VCaP (cell line): ENCODE data around the gene TARP.

Experiments
- H3K27ac ChIP-seq: fragments of 450-650 bp; 2 replicates; pipeline ENCODE4 v1.5.1; 2017
- CTCF ChIP-seq: fragments of 450-650 bp; conservative IDR thresholded peaks from 2 replicates; pipeline ENCODE4 v1.5.1; 2017; ENCODE audit warnings: mild to moderate bottlenecking, moderate library complexity

Gene TARP

GRCh38 chr7:38300175-38300574 is 26.7 kb upstream of the TARP start:
- TF ChIP-seq CTCF: no peak
- no peak overlapping the region for H3K27ac ChIP-seq

DNA sequence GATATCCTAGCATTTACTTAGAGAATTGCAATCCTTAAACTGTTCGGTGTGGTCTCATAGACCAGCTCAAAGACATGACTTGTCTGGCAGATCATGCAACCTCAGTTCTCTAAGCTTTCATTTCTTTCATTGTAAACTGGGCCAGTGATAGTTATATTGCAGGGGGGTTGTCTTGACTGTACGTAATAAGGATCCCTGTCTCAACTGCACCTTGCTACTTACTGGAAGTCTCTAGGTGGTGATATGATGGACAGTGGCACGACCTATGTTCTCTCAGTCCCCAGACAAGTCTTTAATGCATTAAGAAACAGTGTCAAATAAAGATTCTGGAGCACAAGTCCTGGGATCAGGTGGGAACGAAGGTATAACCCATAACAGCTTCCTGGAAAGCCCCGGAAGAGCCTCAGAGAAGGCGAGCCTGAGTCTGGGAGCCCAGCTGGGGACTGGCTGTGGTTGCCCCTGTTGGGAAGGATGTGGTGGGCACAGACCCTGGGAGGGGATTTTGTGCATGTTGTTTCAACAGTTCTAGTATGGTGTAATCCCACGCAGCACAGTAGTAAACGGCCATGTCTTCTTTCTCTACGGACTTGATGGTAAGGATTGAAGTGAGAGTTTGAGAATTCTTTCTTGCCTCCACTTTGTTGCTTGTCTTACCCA is 26.0 kb upstream of the TARP start:
- TF ChIP-seq CTCF: no peak
- no peak overlapping the region for H3K27ac ChIP-seq

GRCh38 chr7:38296059-38296857 is 22.8 kb upstream of the TARP start:
- H3K27ac ChIP-seq: peak overlapping the region; percentile 21
- TF ChIP-seq CTCF: no peak

DNA sequence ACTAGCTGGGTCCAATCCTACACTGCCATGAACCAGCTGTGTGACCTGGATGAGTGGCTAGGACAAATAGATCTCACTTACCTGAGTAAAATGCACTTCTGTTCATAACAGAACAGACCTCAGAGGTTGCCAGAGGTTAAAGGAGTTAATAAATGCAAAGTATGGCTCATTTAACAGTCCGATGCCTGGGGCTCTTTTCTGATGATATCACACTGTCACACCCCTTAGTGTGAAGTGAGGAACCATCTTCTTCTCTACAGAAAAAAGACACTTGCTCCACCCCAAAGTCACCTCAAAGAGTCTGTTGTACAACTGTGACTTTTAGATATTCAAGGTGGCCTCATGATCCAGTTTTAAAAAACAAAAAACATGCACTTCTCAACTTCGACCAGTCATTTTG is 21.5 kb upstream of the TARP start:
- peak overlapping the region; percentile 21; the same call in 1 of the 2 replicates for H3K27ac ChIP-seq
- TF ChIP-seq CTCF: no peak

DNA sequence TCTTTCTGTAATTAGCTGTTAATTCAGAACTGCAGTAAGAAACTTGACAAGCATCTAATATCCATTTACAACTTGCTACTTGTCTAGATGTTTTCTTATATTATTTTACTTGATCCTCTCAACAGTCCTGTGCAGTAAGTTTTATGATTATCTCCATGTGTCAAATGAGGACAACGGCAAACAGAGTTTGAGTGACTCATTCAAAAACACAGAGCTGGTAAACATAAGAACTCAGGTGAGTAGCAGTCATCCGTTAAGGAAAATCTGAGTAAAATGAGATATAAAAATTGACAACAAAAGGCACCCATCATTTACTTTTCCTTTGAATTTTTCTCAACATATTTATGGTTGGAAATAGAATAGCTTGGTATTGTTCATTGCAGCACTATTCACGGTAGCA is 19.0 kb upstream of the TARP start:
- no peak for TF ChIP-seq CTCF
- H3K27ac ChIP-seq: peak overlapping the region; percentile 77

DNA sequence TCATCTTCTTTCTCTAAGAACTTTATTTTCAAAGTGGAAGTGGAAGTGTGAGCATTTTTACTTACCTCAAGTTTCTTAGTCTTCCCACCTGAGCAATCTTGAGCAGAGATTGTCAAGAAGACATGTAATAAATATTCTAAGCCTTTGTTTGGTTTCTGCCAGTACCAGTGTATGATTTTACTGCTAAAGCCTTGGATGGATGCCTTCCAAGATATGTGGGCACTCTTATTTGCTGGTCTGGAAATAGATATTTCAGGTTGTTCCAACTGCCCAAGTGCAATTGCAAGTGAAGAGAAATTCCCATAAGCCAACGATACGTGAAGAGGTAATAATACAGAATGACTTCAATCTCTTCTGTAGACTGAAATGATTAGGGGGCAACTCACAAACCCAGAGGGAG is 18.2 kb upstream of the TARP start:
- peak overlapping the region; percentile 77 for H3K27ac ChIP-seq
- TF ChIP-seq CTCF: no peak

- no peak for TF ChIP-seq CTCF
- H3K27ac ChIP-seq: peak overlapping the region; percentile 77
Measured at GRCh38 chr7:38291117-38291647, 17.7 kb upstream of the TARP start.
